Lower leg skin (tissue), 4 donors: Measurements from ENCODE around the gene BTBD17. TPM values are rescaled to one million over a fixed set of nuclear protein-coding genes. Genes with fewer than 3 reads are reported as not detected.

Experiments used
- DNase-seq, 2 donors: peaks; one replicate each; pipeline ENCODE4 v3.0.0-alpha.2; 2019; ENCODE audit warnings: low spot score in 2 of 2
- H3K4me3 ChIP-seq: fragments of 200-600 bp; sonication (generic); 2 replicates; pipeline ENCODE4 v1.5.1; 2017; ENCODE audit warnings: mild to moderate bottlenecking, low read depth; ENCODE audit not compliant: poor library complexity, severe bottlenecking
- CTCF ChIP-seq, 3 donors: fragments of 450-650 bp; IDR thresholded peaks; one replicate each; pipeline ENCODE4 v1.5.1; 2016; ENCODE audit warnings: antibody characterized with exemption in 3 of 3, mild to moderate bottlenecking in 3 of 3, moderate library complexity in 2 of 3
- POLR2A ChIP-seq, 2 donors: fragments of 450-650 bp; IDR thresholded peaks; one replicate each; pipeline ENCODE4 v1.6.1; 2016 to 2017; ENCODE audit warnings: antibody characterized with exemption in 2 of 2, mild to moderate bottlenecking in 1 of 2, moderate library complexity in 1 of 2
- WGBS, 2 donors: methylation state at CpG; one replicate each; pipeline ENCODE4 v1.1.5; 2018; 5-methylcytosine and 5-hydroxymethylcytosine counted together
- intact Hi-C: fragments of 100-400 bp; cut with DNase I; formaldehyde crosslinking; loops from one replicate; pipeline ENCODE4 v1.15.0; 2023; ENCODE audit warnings: low total_unique reads
- total RNA-seq, 4 donors: library from RNA; depleted of rRNA; stranded (reverse); fragments of >200 nt; gene quantifications; one replicate each; pipeline ENCODE4 v1.1.0, GENCODE V29; 2016

Gene BTBD17
- total RNA-seq, 4 donors from 2014 or later, result 0.22 TPM; not detected in 3

- no peak for TF ChIP-seq POLR2A (IDR thresholded peaks at IDR 0.05)
- no peak for TF ChIP-seq CTCF (IDR thresholded peaks at IDR 0.05)
- WGBS, 2 donors, result 80 to 86% methylated on average over 2 of the region's 2 CpGs
- no peak overlapping the region for H3K4me3 ChIP-seq
- DNase-seq, result no peak
- intact Hi-C loops, result no loop called here
Observed at GRCh38 chr17:74389937-74390679, 28.4 kb upstream of the BTBD17 start.

- intact Hi-C loops, result no loop called here
- WGBS, 2 donors, result 52 to 66% methylated on average over 11 to 12 of the region's 12 CpGs
- no peak for TF ChIP-seq POLR2A (IDR thresholded peaks at IDR 0.05)
- no peak for TF ChIP-seq CTCF (IDR thresholded peaks at IDR 0.05)
- H3K4me3 ChIP-seq, result no peak overlapping the region
- DNase-seq, result no peak
Observed at GRCh38 chr17:74389084-74389753, 27.6 kb upstream of the BTBD17 start.

GRCh38 chr17:74387365-74388218 is 25.9 kb upstream of the BTBD17 start:
- intact Hi-C loops, result no loop called here
- H3K4me3 ChIP-seq, result no peak overlapping the region
- WGBS, 2 donors, result 53 to 71% methylated on average over 17 of the region's 17 CpGs
- TF ChIP-seq POLR2A (IDR thresholded peaks at IDR 0.05) (no peak), CTCF (IDR thresholded peaks at IDR 0.05) (no peak)
- DNase-seq, result no peak

GRCh38 chr17:74386386-74386785 is 24.7 kb upstream of the BTBD17 start:
- peak in 1 of 2 donors; percentile 21 for DNase-seq
- intact Hi-C loops, result no loop called here
- TF ChIP-seq POLR2A (IDR thresholded peaks at IDR 0.05), result no peak
- TF ChIP-seq CTCF (IDR thresholded peaks at IDR 0.05), result no peak
- WGBS, 2 donors, result 57 to 61% methylated on average over 8 of the region's 8 CpGs
- no peak overlapping the region for H3K4me3 ChIP-seq

GRCh38 chr17:74385201-74385600 is 23.5 kb upstream of the BTBD17 start:
- DNase-seq, result no peak
- WGBS, 2 donors, result 90 to 95% methylated on average over 3 of the region's 3 CpGs
- H3K4me3 ChIP-seq, result no peak overlapping the region
- TF ChIP-seq CTCF (IDR thresholded peaks at IDR 0.05), result no peak
- no peak for TF ChIP-seq POLR2A (IDR thresholded peaks at IDR 0.05)
- intact Hi-C loops, result no loop called here
